Adrenal gland (tissue), 5 donors: Measurements from ENCODE around the gene CCKAR.

Source experiments
- POLR2A ChIP-seq, 2 donors: fragments of 450-650 bp; IDR thresholded peaks; one replicate each; pipeline ENCODE4 v1.6.1; 2017; ENCODE audit warnings: antibody characterized with exemption in 2 of 2, mild to moderate bottlenecking in 2 of 2, moderate library complexity in 1 of 2
- TF ChIP-seq, protein P1 (sequence below), 6 experiments: fragments of 450-650 bp in 4 of 6; fragments of 200-600 bp in 2 of 6; sonication (generic) in 1 of 6; IDR thresholded peaks; 1 replicate in 5 of 6; 2 replicates in 1 of 6; pipeline versions ENCODE4 v1.5.1 to v1.8.0; 2016 to 2021; ENCODE audit warnings: antibody characterized with exemption in 6 of 6, mild to moderate bottlenecking in 2 of 6, moderate library complexity in 1 of 6
- donor health status: DM: no; HTN: no; CAD: no.

DNA sequence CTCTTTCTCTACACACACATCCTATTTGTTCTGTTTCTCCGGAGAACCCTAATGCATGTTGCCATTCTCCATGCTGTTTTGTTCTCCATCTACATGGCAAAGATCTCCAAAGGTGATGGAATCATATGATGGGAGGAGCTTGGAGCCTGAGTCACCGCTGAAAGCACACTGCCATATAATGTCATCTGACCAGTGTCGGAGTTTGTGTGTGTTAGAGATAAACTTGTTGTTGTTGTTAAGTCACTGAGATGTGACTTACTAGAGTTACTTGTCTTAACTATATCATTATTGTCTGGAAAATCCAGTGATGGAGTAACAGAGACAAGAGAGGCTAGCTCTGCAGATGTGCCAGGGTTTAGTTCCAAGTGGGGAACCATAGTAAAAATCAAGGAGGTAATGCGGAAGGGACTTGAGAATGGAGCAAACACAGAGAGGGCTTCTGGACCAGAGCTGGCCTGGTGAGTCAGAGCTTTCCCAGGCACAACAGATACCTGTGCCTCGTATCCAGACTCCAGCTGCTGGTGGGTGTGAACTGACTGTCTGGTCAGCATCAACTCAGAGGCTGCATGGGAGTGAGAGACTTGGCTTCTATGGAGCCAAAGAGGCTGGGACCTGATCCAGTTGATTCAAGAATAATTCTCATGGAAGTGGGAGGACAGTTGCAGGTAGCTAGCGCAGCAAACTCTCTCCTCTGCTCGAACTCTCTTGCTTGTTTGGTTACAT, 30.6 kb upstream of the CCKAR start:
- TF ChIP-seq, protein P1, sequence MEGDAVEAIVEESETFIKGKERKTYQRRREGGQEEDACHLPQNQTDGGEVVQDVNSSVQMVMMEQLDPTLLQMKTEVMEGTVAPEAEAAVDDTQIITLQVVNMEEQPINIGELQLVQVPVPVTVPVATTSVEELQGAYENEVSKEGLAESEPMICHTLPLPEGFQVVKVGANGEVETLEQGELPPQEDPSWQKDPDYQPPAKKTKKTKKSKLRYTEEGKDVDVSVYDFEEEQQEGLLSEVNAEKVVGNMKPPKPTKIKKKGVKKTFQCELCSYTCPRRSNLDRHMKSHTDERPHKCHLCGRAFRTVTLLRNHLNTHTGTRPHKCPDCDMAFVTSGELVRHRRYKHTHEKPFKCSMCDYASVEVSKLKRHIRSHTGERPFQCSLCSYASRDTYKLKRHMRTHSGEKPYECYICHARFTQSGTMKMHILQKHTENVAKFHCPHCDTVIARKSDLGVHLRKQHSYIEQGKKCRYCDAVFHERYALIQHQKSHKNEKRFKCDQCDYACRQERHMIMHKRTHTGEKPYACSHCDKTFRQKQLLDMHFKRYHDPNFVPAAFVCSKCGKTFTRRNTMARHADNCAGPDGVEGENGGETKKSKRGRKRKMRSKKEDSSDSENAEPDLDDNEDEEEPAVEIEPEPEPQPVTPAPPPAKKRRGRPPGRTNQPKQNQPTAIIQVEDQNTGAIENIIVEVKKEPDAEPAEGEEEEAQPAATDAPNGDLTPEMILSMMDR (IDR thresholded peaks at IDR 0.05): no peak
- TF ChIP-seq POLR2A (IDR thresholded peaks at IDR 0.05): no peak
